ENCODE data around the gene COCH.

The COCH gene

DNA sequence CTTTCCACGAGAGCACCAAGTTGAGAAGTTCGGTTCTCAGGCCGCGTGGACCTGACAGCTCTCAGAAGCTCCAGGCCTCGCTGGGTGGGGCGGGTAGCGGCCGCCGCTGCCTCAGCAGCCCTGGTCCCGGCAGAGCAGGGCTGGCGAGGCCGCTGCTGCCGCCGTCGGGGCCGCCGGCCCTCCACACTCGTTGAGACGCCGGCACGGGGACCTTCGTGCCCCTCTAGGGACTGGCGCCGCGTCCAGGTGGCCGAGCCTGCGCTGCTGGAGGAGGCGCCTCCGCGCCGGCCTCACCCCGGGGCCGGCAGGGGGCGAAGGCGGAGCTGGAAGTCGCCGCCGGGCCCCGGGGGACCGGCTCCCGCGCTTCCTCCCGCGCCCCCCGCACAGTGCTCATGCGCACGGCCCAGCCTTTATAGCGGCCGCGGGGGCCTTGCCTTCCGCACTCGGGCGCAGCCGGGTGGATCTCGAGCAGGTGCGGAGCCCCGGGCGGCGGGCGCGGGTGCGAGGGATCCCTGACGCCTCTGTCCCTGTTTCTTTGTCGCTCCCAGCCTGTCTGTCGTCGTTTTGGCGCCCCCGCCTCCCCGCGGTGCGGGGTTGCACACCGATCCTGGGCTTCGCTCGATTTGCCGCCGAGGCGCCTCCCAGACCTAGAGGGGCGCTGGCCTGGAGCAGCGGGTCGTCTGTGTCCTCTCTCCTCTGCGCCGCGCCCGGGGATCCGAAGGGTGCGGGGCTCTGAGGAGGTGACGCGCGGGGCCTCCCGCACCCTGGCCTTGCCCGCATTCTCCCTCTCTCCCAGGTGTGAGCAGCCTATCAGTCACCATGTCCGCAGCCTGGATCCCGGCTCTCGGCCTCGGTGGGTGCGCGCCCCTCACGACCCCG, at the start of gene COCH:
TSS of gene COCH (plus strand) at position 440 of the 879 bp plus-strand sequence. CDS start at position 820, 380 bp downstream.
- no peak for DNase-seq (ENCODE audit: low spot score)

DNA sequence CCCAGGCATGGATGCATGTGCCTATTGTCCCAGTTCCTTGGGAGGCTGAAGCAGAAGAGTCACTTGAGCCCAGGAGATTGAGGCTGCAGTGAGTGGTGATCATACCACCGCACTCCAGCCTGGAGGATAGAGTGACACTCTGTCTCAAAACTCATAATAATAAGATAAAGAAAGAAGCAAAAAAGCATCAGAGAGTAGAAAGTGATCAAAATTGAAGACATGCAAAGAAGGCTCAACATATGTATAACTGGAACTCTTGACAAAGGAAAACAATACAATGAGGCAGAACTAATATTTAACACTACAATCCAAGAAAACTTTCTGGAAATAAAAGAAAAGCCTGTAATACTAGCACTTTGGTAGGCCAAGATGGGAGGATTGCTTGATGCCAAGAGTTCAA, 48.3 kb upstream of the COCH start:
- DNase-seq (ENCODE audit: low spot score): no peak

DNA sequence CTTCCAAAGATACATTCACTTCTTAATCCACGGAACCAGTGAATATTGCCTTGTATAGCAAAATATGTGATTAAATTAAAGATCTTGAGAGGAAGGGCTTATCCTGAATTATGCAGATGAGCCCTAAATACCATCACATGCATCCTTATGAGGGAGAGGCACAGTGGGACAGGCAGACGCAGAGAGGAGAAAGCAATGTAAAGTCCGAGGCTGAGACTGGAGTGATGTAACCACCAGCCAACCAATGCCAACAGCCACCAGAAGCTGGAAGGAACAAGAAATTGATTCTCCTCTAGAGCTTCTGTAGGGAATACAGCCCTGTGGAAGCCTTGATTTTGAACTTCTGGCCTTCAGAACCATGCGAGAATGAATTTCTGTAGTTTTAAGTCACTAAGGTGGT, 44.5 kb upstream of the COCH start:
- no peak for DNase-seq (ENCODE audit: low spot score)

DNA sequence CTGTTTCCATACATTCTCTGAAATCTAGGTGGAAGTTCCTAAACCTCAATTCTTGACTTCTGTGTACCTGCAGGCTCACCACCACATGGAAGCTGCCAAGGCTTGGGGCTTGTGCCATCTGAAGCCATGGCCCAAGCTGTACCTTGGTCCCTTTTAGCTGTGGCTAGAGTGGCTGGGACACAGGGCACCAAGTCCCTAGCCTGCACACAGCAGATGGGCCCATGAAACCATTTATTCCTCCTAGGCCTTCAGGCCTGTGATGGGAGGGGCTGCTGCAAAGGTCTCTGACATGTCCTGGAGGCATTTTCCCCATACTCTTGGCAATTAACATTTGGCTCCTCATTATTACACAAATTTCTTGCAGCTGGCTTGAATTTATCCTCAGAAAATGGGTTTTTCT, 40.0 kb upstream of the COCH start:
- DNase-seq (ENCODE audit: low spot score): no peak

DNA sequence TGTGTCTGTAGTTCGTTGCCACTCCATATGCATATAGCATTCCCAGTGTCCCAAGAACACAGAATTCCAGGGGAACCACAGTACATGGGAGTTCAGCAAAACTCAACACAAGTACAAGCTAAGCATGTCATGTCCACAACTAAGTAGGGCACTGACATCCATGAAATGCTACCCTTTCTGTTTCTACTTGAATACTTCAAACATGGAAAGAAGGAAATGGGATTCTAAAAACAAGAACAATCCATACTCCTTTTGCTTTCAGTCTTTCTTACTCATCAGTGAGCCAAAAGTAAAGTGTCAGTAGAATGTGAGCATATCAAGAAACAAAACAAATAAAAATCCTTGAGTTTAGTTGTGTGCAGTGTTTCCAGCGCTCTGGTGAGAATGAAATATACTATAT, 36.0 kb upstream of the COCH start:
- DNase-seq (ENCODE audit: low spot score): no peak

DNA sequence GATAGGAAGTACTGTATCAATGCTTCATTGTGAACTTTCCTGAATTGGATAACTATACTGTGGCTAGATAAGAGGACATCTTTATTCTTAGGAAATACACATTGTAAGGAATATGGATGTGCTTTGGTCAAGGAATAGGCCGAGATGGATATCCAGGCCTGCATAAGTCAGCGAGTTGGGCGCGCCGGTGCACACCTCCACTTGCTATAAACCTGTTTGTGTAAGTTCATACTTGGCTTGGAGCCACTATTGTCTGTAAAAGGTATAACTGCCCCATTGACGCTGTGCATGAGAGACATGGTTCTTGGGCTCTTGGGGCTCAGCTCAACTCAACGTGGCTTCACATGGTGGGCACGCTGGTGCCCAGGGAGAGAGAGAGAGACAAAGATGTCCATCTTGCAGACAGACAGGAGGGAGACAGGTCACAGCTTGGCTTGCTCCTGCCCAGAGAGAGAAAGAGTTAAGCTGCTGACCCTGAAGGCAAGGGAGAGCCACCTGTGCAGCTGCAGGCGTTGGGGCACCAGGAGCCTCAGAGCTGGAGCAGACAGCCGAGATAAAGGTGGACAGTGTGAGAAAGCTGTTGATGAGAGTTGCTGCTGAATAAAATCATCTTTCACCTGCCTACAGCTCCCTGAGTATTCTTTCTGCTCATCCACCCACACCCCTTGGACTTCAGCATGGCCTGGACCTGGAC, 34.1 kb upstream of the COCH start:
- DNase-seq (ENCODE audit: low spot score): peak; percentile 11

DNA sequence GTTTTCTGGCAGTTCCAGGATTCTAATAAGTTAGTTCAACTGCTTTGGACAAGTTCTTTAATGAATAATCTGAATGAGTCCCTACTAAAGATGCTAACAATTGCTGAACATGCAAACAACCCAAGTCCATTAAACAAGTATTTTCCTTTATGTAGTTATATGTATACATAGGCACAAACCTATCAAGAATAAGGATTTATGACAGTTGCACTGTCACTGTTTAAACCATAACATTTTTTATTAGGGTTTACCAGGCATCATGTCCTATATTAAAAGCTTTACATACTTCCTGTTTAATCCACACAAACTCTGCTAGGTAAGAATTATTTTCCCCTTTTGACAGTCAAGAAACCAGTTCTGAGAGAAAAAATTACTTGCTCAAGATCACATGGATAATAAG, 31.9 kb upstream of the COCH start:
- DNase-seq (ENCODE audit: low spot score): no peak

DNA sequence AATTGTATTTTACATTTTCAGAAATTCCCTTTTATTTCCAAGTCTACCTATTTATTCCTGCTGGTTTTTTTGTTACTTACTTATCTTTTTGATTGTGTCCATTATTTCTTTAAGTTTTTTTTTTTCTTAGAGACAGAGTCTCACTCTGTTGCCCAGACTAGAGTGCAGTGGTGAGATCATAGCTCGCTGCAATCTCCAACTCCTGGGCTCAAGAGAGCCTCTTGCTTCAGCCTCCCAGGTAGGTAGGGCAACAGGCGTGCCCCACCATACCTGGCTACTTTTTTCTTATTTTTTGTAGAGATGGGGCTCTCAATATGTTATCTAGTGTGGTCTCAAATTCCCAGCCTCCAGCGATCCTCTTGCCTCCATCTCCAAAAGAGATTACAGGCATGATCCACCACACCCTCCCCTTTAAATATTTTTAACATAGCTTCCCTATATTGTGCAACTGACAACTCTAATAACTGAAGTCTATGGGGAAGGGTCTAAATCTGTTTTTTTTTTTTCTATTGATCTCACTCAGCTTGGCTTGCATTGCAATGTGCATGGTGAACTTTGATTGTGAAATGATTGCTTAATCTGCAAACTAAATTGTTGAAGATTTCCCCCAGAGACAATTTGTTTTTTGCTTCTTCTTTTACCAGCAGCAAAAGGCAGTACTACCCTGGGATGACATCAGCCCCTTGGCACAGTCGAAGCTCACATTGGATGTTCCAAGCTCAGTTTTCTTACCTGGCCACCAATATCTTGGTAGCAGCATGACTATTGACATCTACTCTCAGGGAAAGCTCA, 25.7 kb upstream of the COCH start:
- DNase-seq (ENCODE audit: low spot score): no peak

DNA sequence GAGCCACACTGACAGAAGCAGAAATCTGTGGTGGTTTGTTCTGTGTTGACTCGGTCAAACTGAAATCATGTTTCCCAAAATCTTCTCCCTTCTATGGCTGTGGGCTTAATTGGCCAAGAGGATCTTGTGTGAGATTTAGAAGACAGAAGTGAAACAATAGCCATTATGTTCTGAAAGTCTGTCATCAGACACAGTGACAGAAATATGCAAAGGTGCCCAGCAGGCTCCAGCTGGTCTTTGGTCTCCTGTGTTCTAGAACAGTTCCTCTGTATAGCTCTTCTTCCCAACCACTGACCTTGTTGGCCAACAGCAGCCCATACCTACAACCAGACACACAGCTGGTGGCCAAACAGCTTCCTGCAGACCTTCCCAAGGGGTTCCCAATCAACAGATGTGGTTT, 25.0 kb upstream of the COCH start:
- no peak for DNase-seq (ENCODE audit: low spot score)

DNA sequence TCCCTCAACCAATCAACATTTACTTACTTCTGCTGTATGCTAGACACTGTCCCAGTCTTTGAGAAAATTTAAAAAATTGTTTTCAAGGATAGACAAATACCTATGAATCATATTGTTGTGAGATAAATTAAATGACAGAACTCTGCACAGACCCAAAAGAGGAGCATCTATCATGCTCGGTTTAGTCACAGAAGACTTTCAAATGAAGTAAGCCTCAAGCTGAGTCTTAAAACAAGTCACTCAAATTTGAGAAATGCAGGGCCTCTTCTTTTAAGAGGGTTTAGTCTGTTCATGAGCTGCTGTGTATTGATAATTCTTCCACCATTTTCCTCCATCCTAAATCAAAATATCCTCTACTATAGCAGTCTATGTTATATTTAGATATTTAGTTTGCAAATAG, 24.4 kb upstream of the COCH start:
- DNase-seq (ENCODE audit: low spot score): no peak

DNA sequence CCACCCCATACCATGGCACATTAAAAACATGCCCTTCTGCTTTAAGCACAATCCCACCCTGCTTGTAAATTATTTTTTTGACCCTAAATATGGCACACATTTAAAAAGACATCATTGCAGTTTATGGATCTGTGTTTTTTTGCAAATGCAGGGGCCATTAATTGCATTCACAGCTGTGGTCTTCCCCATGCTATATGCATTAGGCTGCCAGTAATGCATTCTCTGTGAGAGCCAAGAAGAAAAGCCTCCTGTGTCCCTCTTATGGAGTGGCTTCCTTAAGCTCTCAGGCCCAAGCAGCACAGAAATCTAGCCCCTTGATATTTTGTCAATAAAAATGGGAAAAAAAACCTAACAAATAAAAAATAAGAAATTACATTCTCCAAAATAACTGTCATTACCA, 20.4 kb upstream of the COCH start:
- no peak for DNase-seq (ENCODE audit: low spot score)

DNA sequence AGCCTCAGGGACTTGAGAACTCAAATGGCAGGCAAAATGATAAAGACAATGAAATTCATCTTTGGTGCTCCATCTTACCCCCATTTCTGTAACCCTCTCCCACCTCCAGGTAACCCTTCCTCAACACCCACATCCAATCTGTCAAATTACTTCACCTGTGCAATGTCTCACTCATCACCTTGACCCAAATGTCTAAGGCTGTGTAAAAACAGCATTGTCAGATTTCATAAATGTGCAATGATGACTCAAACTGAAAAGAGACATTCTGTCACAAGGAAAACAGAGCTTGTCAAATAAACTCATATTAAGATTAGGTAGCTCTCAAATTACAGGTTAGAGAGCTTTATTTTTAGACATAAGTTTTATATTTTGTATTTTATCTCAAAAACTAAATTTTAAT, 19.9 kb upstream of the COCH start:
- no peak for DNase-seq (ENCODE audit: low spot score)

DNA sequence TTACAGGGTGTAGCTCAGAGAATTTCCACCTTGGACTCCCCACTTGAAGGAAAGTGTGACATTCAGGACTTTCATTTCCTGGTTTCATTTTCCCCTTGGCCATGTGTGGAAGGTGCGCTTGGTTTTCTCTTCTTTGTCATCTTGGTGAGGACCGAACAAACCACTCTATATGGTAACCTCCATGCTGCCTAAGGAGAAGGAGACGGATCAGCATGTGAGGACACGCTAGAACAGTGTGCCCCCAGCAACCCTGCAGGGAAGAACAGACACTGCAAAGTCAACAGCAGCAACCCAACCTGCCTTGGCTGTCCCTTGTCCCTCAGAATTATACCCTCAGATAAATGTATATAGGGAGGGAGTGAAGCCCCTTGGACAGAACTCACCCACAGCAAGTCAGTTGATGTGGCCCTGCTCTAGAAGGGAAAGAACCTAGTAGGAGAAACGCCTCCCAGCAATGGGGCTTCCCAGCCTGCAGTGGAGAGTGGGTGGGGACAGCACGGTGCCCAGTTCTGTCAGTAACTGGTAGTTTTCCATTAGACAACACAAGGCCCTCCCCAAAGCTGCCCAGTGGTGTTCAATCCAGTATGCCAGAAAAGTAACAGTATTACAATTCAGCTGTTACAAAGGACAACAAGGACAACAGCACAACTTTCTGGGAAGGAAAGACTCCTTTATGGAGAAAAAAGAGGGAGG, 18.9 kb upstream of the COCH start:
- no peak for DNase-seq (ENCODE audit: low spot score)

DNA sequence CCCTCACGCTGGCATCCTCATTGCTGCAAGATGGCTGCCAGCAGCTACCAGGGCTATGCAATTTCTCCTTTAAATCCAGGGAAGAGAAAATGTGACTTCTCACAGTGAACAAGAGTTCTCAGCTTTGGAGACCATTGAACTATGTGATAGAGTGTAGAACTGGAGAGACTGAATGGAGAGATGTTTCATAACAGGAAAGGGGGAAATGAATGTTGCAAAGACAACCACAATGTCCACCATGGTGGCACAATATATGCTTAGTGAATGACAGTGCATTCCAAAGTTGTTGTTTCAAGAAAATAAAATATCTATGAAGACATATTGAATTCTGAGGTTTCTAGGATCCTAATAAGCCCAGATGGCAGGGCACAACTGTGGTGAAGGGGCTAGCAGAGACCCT, 13.2 kb upstream of the COCH start:
- no peak for DNase-seq (ENCODE audit: low spot score)

DNA sequence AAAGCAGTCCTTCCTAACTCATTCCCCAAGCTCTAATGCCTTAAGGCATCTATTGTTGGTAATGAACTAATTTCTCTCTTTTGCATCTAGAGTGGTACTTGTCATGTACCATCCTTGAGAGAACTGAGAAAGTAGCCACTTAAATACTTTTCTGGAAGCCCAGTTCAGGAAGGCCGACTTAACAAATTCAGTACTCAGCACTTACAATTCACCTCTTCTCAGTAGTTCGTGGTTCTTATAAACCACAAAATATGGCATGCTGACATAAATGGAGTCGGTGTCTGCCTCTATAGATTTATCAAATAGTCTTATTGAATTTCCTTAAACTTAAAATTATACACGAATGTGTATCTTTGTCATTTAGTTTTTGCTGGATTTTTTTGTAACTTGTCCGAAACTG, 9.4 kb upstream of the COCH start:
- DNase-seq (ENCODE audit: low spot score): no peak

DNA sequence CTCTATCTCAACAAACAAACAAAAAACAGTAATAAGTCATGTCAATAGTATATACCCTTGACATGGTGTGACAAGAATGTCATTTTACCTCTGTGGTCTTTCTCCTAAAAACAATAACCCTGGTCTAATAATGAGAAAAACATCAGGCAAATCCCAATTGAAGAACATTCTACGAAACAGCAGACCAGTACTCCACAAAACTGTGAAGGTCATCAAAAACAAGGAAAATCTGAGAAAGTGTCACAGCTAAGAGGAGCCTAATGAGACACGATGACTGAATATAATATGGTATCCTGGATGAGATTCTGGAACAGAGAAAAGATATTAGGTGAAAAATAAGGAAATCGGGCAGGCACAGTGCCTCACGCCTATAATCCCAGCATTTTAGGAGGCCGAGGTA, 5.6 kb upstream of the COCH start:
- no peak for DNase-seq (ENCODE audit: low spot score)

DNA sequence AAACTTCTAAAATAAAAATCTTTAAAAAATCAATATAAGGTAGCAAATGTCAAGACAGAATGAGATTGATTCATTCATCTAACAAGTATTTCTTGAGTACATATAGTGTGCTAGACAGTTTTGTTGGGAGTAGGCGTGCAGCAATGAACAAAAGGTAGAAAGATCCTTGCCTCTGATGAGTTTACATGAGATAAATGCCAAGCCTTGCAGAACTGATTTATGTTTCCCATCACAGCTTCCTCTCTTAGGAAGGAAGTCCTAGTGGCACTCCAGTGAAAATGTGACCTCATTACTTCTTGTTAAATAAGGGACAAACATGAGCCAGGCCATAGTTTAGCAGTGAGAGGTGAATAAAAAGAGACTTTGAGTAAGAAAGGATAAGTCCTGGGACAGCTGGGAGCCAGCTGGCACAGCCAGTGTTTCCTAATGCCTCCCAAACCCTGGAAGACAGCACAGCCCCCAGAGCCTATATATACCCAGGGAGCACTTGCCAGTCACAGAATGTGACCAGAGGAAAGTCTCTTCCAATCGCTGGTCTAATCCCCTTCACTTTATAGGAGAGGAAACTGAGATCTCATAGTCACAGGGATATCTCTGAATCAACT, 4.7 kb upstream of the COCH start:
- no peak for DNase-seq (ENCODE audit: low spot score)

DNA sequence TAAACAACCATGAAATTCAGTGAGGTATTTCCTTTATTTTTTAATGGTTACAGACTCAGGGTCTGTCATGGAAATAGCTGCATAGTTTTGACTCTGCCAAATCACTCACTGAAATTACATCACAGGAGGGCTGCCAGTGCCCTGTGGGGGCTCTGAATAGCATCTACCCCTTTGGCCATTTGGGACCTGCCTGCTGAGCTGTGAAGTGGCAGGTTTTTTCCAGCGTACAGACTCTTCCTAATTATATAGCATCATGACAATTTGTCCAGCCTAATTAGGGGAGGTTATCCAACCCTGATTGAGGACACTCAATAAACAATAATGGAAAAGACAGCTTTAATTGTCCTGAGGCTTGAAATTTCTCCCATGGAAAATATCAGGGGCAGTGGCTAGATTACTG, 1.8 kb upstream of the COCH start:
- DNase-seq (ENCODE audit: low spot score): no peak

DNA sequence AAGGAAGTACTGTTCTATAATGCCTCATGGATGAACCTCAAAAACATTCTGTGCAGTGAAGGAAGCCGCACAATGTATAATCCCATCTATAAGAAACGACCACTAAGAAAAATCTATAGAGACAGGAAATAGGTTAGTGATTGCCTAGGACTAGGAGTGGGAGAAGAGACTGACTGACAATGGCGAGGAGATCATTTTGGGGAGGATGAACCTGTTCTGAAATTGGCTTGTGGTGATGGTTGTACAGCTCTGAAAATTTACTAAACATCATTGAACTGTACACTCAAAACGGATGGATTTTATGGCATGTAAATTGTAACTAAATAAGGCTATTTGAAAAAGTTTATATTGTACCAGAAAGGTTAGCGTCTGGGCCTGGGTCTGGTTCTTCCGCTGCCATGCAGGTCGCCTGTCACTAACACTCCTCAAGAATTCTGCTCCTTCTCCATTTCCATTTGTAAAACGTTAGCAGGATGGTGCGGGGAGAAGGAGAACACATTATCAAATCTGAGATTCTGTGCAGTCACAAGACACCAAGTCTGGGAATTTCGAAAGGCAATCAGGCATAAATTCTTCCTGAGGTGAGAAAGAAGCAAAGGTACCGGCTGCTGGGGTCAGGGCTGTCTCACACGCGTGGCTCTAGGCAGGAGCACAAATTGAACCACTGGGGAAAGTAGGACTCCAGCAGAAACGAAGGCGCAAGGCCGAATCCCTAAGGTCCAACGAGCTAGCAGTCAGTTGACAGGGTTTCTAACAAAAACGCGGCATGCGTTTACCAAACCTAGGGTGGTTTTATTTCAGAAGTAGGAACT, 845 bp upstream of the COCH start:
- no peak for DNase-seq (ENCODE audit: low spot score)

DNA sequence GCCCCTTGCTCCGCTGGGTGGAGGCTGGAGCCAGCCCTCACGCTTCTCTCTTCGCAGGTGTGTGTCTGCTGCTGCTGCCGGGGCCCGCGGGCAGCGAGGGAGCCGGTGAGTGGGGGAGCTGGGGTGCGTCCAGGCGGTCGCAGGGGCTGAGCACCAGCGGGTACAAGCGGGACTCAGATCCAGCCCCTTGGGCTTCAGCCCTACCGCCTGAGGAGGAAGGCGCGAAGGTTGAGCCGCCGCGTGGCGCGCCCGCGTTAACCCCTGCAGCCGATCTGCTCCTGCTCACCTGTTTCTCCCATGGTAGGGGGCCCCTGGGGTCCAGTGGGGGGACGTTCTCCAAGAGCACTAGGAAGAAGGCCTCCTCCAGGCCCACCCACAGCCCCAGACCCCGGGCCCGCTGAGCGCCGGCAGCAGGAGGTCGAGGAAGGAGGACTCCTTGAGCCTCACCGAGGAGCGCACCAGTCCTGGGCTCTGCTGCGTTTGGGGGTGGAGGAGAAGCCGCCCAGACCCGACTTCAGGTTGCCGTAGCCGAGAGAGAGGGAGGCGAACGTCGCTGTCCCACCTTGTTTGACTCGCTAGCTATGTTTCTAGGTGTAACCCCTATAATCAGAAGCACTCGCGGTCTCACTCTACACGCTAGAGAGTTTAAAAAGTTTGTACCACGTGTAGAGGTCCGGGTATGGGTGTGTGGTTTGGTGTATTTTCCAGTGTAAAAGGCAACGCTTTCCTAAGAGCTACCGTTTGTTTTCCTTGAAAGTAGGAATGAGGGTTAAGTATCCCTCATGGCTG, 834 bp downstream of the COCH start:
- no peak for DNase-seq (ENCODE audit: low spot score)
